Activated CD4-positive, alpha-beta T cell treated with anti-CD3 and anti-CD28 coated beads, Interleukin-2, amount 10 ng/mL, durations not matched to agents 7 days and 5 days (primary cell): ENCODE data around the gene CSTA. TPM values are rescaled to one million over a fixed set of nuclear protein-coding genes. Genes with fewer than 3 reads are reported as not detected.

Experiments used
- CTCF ChIA-PET: fragments of 350-600 bp; sonication (Branson Sonifier 250); formaldehyde crosslinking; loops from one replicate; lab custom pipeline; 2021; ENCODE audit warnings: antibody characterized with exemption; lab: Charles Lee
- POLR2A ChIA-PET: fragments of 350-600 bp; sonication (Branson Sonifier 250); formaldehyde crosslinking; loops from one replicate; lab custom pipeline; 2021; ENCODE audit warnings: antibody characterized with exemption; lab: Charles Lee
- DNase-seq: peaks from one replicate; pipeline ENCODE4 v3.0.0-alpha.2; 2020
- H3K27ac Mint-ChIP-seq: one replicate; pipeline ENCODE4 v1.8.0; 2021; ENCODE audit warnings: mild to moderate bottlenecking, moderate library complexity, mixed read lengths
- H3K27me3 Mint-ChIP-seq: one replicate; pipeline ENCODE4 v1.8.0; 2021; ENCODE audit warnings: mixed read lengths
- H3K36me3 Mint-ChIP-seq: one replicate; pipeline ENCODE4 v1.8.0; 2021; ENCODE audit warnings: low read depth, mixed read lengths
- H3K4me1 Mint-ChIP-seq: one replicate; pipeline ENCODE4 v1.8.0; 2021; ENCODE audit warnings: mixed read lengths
- H3K4me3 Mint-ChIP-seq: one replicate; pipeline ENCODE4 v1.8.0; 2021; ENCODE audit warnings: mild to moderate bottlenecking, moderate library complexity, mixed read lengths
- H3K9me3 Mint-ChIP-seq: one replicate; pipeline ENCODE4 v1.8.0; 2021; ENCODE audit warnings: mixed read lengths
- total RNA-seq, 2 experiments: library from RNA; stranded (reverse); gene quantifications; one replicate each; pipeline ENCODE4 v1.2.3, GENCODE V29; 2021

The CSTA gene, protein sequence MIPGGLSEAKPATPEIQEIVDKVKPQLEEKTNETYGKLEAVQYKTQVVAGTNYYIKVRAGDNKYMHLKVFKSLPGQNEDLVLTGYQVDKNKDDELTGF
- total RNA-seq: not detected

DNA sequence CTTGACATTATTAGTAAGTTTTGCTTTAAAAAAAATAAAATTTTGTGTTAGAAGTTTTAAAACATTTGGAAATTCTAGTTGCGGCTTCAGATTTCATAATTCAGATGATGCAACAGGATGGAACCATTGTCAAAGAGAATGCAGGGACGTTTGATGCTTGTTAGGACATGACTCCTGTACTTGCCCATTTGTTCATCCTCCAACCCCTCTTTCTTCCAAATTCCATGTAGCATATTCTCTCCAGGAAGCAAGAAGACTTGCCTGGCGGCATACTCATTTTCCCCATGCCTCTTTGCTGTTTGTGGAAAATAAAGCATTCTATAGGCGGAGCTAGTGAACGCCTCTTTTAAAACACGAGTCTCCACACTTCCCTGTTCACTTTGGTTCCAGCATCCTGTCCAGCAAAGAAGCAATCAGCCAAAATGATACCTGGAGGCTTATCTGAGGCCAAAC lies at the start of gene CSTA:
Gene CSTA, plus strand, starts transcription at position 378 of the 453 bp plus-strand sequence. Its CDS starts 45 bp downstream, at position 423.
- Mint-ChIP-seq H3K9me3 (peaks cover 5% of the 10 kb centered on the region), H3K36me3 (peaks cover 2% of the 10 kb centered on the region), H3K4me3 (no peak within 1 kb of the TSS), H3K27ac (no peak within 1 kb of the TSS), H3K27me3 (peaks cover 3% of the 10 kb centered on the region), H3K4me1 (peaks cover 21% of the 10 kb centered on the region)
- ChIA-PET POLR2A (no interaction called here), CTCF (no interaction called here)
- DNase-seq: no peak

DNA sequence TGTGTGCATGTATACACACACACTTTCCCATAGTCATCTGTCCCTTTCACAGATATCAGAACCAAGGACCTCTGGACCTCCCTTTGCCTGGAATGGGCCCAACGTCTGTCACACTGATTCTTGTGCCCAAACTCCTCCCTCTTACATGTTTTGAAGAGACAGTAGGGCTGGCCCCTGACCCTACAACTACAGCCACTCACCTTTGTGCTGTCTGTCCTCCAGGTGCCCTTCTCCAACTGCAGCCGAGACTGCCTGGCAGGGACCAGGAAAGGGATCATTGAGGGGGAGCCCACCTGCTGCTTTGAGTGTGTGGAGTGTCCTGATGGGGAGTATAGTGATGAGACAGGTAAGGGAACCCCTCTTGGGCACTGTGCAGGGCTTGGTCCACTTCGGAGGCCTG lies 43.2 kb upstream of the CSTA start:
- no peak overlapping the region for H3K27ac Mint-ChIP-seq
- ChIA-PET CTCF (interaction anchor here (0.6 kb wide), 2 partner anchors 18 to 126 kb away, joined by 3 read pairs; no protein-coding TSS in a partner anchor), POLR2A (no interaction called here)
- no peaks in the 10 kb centered on the region for H3K36me3 Mint-ChIP-seq
- H3K4me3 Mint-ChIP-seq: no peak overlapping the region
- H3K27me3 Mint-ChIP-seq: peaks cover 10% of the 10 kb centered on the region
- no peak for DNase-seq
- H3K9me3 Mint-ChIP-seq: no peaks in the 10 kb centered on the region
- H3K4me1 Mint-ChIP-seq: no peaks in the 10 kb centered on the region

DNA sequence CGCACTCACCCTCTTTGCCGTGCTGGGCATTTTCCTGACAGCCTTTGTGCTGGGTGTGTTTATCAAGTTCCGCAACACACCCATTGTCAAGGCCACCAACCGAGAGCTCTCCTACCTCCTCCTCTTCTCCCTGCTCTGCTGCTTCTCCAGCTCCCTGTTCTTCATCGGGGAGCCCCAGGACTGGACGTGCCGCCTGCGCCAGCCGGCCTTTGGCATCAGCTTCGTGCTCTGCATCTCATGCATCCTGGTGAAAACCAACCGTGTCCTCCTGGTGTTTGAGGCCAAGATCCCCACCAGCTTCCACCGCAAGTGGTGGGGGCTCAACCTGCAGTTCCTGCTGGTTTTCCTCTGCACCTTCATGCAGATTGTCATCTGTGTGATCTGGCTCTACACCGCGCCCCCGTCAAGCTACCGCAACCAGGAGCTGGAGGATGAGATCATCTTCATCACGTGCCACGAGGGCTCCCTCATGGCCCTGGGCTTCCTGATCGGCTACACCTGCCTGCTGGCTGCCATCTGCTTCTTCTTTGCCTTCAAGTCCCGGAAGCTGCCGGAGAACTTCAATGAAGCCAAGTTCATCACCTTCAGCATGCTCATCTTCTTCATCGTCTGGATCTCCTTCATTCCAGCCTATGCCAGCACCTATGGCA lies 41.1 kb upstream of the CSTA start:
- Mint-ChIP-seq H3K9me3 (no peaks in the 10 kb centered on the region), H3K4me3 (no peak overlapping the region), H3K27me3 (peaks cover 6% of the 10 kb centered on the region), H3K27ac (no peak overlapping the region), H3K36me3 (no peaks in the 10 kb centered on the region), H3K4me1 (no peaks in the 10 kb centered on the region)
- ChIA-PET POLR2A (interaction anchor here (0.6 kb wide), 1 partner anchor 539 kb away, joined by 3 read pairs; no protein-coding TSS in a partner anchor), CTCF (no interaction called here)
- no peak for DNase-seq

DNA sequence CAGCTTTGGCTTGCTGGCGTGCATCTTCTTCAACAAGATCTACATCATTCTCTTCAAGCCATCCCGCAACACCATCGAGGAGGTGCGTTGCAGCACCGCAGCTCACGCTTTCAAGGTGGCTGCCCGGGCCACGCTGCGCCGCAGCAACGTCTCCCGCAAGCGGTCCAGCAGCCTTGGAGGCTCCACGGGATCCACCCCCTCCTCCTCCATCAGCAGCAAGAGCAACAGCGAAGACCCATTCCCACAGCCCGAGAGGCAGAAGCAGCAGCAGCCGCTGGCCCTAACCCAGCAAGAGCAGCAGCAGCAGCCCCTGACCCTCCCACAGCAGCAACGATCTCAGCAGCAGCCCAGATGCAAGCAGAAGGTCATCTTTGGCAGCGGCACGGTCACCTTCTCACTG lies 40.6 kb upstream of the CSTA start:
- Mint-ChIP-seq H3K27ac (no peak overlapping the region), H3K36me3 (no peaks in the 10 kb centered on the region)
- POLR2A ChIA-PET: interaction anchor here (0.6 kb wide), 1 partner anchor 540 kb away, joined by 3 read pairs; no protein-coding TSS in a partner anchor

DNA sequence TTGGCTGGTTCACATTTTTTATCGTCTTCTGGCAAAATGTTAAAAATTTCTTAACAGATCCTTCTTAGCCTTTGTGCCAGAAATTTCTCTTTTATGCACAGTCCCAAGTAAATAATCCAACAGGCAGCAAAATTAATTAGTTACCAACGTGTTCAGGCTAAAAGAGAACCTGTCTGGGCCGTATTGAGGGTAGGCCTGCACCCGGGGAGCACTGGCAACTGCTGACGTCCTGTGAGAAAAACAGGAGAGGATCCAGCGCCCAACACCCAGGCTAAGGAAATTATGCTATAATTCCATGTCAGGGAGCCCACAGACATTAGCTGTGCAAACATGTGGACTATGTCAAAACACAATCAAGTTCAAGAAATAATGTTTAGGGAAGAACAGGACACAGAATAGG lies 30.7 kb upstream of the CSTA start:
- DNase-seq: no peak
- ChIA-PET POLR2A (no interaction called here), CTCF (interaction anchor here (1.4 kb wide), 1 partner anchor 13 kb away, joined by 3 read pairs; no protein-coding TSS in a partner anchor)
- Mint-ChIP-seq H3K9me3 (no peaks in the 10 kb centered on the region), H3K36me3 (no peaks in the 10 kb centered on the region), H3K4me3 (no peak overlapping the region), H3K27ac (no peak overlapping the region), H3K4me1 (peaks cover 15% of the 10 kb centered on the region), H3K27me3 (no peaks in the 10 kb centered on the region)

More for the DNA sequence above, 40.6 kb upstream of the CSTA start:
- CTCF ChIA-PET: no interaction called here
- no peaks in the 10 kb centered on the region for H3K4me1 Mint-ChIP-seq
- DNase-seq: no peak
- peaks cover 4% of the 10 kb centered on the region for H3K27me3 Mint-ChIP-seq
- no peaks in the 10 kb centered on the region for H3K9me3 Mint-ChIP-seq
- H3K4me3 Mint-ChIP-seq: no peak overlapping the region

DNA sequence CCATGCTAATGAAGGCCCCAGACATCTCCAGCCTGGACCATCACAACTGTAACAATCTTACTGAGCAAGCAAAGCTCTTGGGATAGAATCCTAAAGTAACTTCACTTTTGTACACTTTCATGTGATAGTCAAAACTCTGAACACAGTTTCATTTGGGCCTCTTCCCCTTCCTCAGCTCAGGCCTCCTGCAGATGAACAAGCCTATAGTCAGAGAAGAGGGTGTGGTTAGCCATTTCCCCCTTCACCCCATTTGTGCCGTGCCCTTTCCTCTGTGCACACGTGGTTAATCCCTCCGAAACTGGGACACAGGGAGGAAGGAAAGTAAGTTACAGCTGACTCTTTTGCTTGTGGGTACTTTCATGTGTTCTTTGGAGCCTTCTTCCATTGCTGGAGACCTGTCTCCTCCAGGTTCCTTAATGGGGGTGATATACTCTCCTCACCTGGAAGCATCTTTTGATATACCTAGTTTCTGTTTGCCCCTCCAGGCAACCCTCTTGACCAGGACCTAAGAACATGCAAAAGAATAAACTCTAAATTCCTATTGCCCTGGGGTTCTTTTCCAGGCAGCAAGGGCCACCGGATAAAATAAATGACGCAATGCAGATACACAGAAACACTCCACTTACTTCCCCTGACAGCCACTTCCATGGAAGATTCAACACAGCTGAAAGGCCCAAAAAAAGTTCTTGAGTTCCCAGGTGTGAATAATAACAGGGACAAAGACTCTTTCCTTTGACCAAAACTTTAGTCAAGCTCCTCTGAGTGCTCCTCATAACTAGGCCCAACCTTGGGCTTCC lies 29.6 kb upstream of the CSTA start:
- Mint-ChIP-seq H3K27me3 (no peaks in the 10 kb centered on the region), H3K9me3 (no peaks in the 10 kb centered on the region), H3K4me1 (peaks cover 18% of the 10 kb centered on the region), H3K4me3 (no peak overlapping the region), H3K36me3 (no peaks in the 10 kb centered on the region), H3K27ac (no peak overlapping the region)
- DNase-seq: no peak
- ChIA-PET POLR2A (no interaction called here), CTCF (interaction anchor here (0.7 to 1.0 kb wide), 3 partner anchors 18 to 749 kb away, joined by 3 read pairs; no protein-coding TSS in a partner anchor)

DNA sequence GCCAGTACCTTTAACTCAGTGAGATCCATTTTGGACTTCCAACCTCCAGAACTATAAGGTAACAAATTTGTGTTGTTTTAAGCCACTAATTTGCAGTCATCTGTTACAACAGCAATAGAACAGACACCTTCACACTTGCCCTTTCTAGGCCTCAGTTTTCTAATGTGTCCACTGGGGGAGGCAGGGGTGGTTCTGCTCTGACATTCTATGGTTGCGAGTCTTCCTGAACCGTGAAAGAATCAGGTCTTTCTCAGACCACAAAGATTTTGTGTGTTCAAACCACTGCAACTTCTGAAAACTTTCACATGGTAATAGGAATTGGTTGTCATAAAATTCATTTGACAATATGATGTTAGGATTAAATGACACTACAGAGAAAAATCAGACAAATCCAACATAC lies 26.8 kb upstream of the CSTA start:
- peaks cover 23% of the 10 kb centered on the region for H3K4me1 Mint-ChIP-seq
- H3K9me3 Mint-ChIP-seq: no peaks in the 10 kb centered on the region
- H3K27ac Mint-ChIP-seq: no peak overlapping the region
- peaks cover 2% of the 10 kb centered on the region for H3K27me3 Mint-ChIP-seq
- ChIA-PET CTCF (no interaction called here), POLR2A (no interaction called here)
- no peak overlapping the region for H3K4me3 Mint-ChIP-seq
- DNase-seq: peak; percentile 10
- no peaks in the 10 kb centered on the region for H3K36me3 Mint-ChIP-seq

DNA sequence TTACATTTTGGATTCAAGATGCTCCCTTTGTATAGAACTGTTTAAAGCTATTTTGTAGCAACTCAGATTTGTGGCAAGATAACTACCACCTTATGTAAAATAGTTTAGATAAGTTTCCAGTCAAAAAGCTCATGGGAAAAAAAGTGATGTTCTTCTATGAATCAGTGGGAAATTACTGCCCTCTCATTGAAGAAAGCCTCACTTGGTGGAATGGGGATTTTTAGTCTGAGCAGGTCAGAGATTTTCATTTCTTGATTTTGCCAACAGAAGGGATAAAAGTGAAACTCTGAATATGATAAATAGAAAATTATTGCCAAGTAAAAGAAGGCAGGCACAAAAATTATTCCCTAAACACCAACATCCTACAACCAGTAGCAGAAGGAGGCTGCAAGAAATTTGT lies 25.8 kb upstream of the CSTA start:
- POLR2A ChIA-PET: no interaction called here
- Mint-ChIP-seq H3K9me3 (no peaks in the 10 kb centered on the region), H3K27ac (no peak overlapping the region), H3K4me3 (no peak overlapping the region), H3K4me1 (peaks cover 23% of the 10 kb centered on the region), H3K27me3 (peaks cover 2% of the 10 kb centered on the region), H3K36me3 (no peaks in the 10 kb centered on the region)
- CTCF ChIA-PET: interaction anchor here (1.3 to 1.8 kb wide), 4 partner anchors 39 to 198 kb away, joined by 3 to 5 read pairs (median 3); no protein-coding TSS in a partner anchor
- DNase-seq: no peak

DNA sequence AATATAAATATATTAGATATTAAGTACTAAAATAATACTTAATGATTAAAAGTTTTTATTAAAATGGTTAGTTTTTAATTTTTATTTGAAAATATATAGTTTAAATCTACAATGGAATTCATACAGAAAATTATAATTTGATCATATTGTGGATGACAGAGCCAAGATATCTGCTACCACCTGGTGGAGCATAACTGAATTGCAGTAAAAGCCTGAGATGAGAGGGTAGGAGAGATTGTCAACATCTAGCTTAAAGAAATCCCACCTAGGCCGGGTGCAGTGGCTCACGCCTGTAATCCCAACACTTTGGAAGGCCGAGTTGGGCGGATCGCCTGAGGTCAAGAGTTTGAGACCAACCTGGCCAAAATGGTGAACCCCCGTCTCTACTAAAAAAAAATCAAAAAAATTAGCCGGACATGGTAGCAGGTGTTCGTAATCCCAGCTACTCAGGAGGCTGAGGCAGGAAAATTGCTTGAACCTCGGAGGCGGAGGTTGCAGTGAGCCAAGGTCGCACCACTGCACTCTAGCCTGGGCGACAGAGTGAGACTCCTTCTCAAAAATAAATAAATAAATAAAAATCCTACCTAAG lies 25.1 kb upstream of the CSTA start:
- Mint-ChIP-seq H3K9me3 (no peaks in the 10 kb centered on the region), H3K4me1 (peaks cover 23% of the 10 kb centered on the region), H3K36me3 (no peaks in the 10 kb centered on the region), H3K27me3 (peaks cover 2% of the 10 kb centered on the region), H3K4me3 (no peak overlapping the region), H3K27ac (no peak overlapping the region)
- ChIA-PET POLR2A (no interaction called here), CTCF (interaction anchor here (0.6 to 1.8 kb wide), 7 partner anchors 18 to 199 kb away, joined by 3 to 11 read pairs (median 3); no protein-coding TSS in a partner anchor)
- DNase-seq: peak; percentile 61

DNA sequence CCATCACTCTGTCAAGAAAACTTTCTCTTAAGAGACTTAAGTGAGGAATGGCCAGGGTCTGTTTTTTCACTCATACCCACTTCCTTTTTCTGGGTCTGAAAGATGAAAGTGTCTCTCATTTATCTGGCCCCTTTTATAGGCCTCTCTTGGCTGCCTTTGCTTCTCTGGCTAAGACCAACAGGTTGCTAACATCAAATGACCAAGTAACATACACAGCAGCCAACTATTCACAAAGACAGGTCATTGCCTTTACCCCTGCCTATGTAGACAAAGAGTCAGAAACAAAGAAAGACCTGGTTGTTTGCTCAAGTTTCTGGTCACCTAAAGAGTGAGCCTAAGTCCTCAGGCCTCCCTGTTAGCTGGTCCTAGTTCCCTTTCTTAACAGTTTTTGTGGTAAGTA lies 24.0 kb upstream of the CSTA start:
- Mint-ChIP-seq H3K27ac (no peak overlapping the region), H3K36me3 (no peaks in the 10 kb centered on the region), H3K9me3 (no peaks in the 10 kb centered on the region), H3K4me3 (no peak overlapping the region), H3K4me1 (peaks cover 23% of the 10 kb centered on the region), H3K27me3 (peaks cover 11% of the 10 kb centered on the region)
- DNase-seq: no peak
- ChIA-PET POLR2A (interaction anchor here (0.5 kb wide), 1 partner anchor 118 kb away, joined by 4 read pairs; the partner anchor contains the start of gene CASR), CTCF (interaction anchor here (0.6 to 1.7 kb wide), 2 partner anchors 17 to 200 kb away, joined by 3 to 11 read pairs; no protein-coding TSS in a partner anchor)

DNA sequence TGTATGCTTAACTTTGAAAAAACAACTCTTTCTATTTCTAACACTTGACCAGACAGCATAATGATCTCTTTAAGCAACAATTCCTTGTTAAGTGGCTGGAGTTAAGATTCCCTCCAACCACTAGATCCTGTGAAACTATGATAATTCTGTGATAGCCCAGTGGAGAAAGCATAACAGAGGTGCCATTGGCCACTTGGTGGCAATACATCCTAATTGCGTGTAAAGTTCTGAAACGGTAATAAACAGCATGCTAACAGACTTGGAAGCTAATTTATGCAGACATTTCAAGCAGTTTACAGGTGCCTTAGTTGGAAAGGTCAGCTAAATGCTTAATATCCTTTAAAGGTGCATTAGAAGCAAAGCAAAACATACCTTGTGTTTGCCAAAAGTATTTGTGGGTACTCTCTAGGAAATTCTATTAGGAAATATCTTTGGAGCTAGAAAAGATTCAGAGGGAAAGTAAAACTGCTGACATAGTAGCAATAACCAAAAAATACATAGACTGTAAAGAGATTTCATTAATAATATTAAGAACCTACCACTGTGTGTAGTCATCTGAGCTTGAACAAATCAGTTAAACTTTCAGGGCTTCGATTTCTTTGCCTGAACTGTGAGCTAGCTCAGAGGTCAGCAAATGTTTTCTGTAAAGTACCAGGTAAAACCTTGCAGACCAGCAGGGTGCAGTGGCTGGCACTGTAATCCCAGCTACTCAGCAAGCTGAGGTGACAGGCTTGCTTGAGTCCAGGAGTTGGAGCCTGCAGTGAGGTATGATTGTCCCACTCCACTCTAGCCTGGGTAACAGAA lies 19.0 kb upstream of the CSTA start:
- ChIA-PET POLR2A (interaction anchor here (0.6 kb wide), 1 partner anchor 69 kb away, joined by 4 read pairs; no protein-coding TSS in a partner anchor), CTCF (interaction anchor here (0.6 to 2.6 kb wide), 5 partner anchors 15 to 535 kb away, joined by 3 to 9 read pairs (median 3); partner anchors contain the start of gene FAM162A)
- Mint-ChIP-seq H3K36me3 (no peaks in the 10 kb centered on the region), H3K27me3 (peaks cover 22% of the 10 kb centered on the region), H3K27ac (no peak overlapping the region), H3K9me3 (no peaks in the 10 kb centered on the region), H3K4me1 (peaks cover 2% of the 10 kb centered on the region), H3K4me3 (no peak overlapping the region)
- peak; percentile 10 for DNase-seq

DNA sequence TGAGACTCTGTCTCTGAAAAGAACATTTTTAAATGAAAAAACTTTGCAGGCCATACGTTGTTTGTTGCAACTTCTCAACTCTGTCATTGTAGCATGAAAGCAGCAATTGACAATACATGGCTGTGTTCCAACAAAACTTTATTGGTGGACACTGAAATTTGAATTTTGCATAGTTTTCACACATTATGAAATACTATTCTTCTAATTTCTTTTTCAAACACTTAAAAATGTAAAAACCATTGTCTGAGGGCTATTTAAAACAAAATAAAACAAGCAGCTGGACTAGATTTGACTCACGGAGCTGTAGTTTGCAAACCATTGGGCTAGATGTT lies 18.5 kb upstream of the CSTA start:
- ChIA-PET CTCF (interaction anchor here (0.8 to 2.6 kb wide), 6 partner anchors 11 to 78 kb away, joined by 3 to 9 read pairs (median 4); partner anchors contain the start of gene FAM162A), POLR2A (no interaction called here)
- H3K27me3 Mint-ChIP-seq: peaks cover 22% of the 10 kb centered on the region
- H3K36me3 Mint-ChIP-seq: no peaks in the 10 kb centered on the region
- H3K9me3 Mint-ChIP-seq: no peaks in the 10 kb centered on the region
- no peak overlapping the region for H3K27ac Mint-ChIP-seq
- no peak overlapping the region for H3K4me3 Mint-ChIP-seq
- no peak for DNase-seq
- H3K4me1 Mint-ChIP-seq: no peaks in the 10 kb centered on the region
